Ovary (tissue), 9 donors: ENCODE data around the gene SPACA4. TPM values are rescaled to one million over a fixed set of nuclear protein-coding genes. Genes with fewer than 3 reads are reported as not detected.

Source experiments
- DNase-seq, 5 donors: peaks; one replicate each; pipeline ENCODE4 v3.0.0-alpha.2; 2019 to 2020
- H3K27ac ChIP-seq, 2 donors: fragments of 200-600 bp; one replicate each; pipeline versions ENCODE4 v1.5.1 to v1.8.0; 2019 to 2022
- H3K27me3 ChIP-seq: fragments of 200-600 bp; one replicate; pipeline ENCODE4 v1.8.0; 2022
- H3K36me3 ChIP-seq: fragments of 200-600 bp; sonication (generic); one replicate; pipeline ENCODE4 v1.5.1; 2019
- H3K4me1 ChIP-seq: one replicate; pipeline ENCODE4 v1.8.1; 2013; ENCODE audit warnings: mild to moderate bottlenecking, moderate library complexity; ENCODE audit not compliant: insufficient read depth
- H3K4me3 ChIP-seq: fragments of 200-600 bp; sonication (generic); one replicate; pipeline ENCODE4 v1.5.1; 2017
- H3K9me3 ChIP-seq, 2 donors: fragments of 200-600 bp in 1 of 2; sonication (generic) in 1 of 2; one replicate each; pipeline versions ENCODE4 v1.5.1 to v1.8.1; 2013 to 2019; ENCODE audit warnings: mild to moderate bottlenecking in 1 of 2, moderate library complexity in 1 of 2
- EP300 ChIP-seq: sonication (generic); formaldehyde crosslinking; IDR thresholded peaks from one replicate; pipeline ENCODE4 v1.6.1; 2017; ENCODE audit warnings: antibody characterized with exemption
- POLR2A ChIP-seq: fragments of 450-650 bp; IDR thresholded peaks from one replicate; pipeline ENCODE4 v1.6.1; 2017; ENCODE audit warnings: antibody characterized with exemption, mild to moderate bottlenecking, moderate library complexity
- WGBS, 3 donors: extraction: QIAGEN DNeasy Blood & Tissue Kit in 1 of 3; methylation state at CpG; one replicate each; pipeline versions ENCODE4 v1.1.5 to v1.1.7; 2013 to 2017; 5-methylcytosine and 5-hydroxymethylcytosine counted together
- intact Hi-C, 4 donors: fragments of 100-400 bp; cut with DNase I; formaldehyde crosslinking; loops; one replicate each; pipeline versions ENCODE4 v1.11.0 to v1.15.1; 2022 to 2023
- polyA plus RNA-seq, 2 donors: library from polyadenylated mRNA; stranded (reverse); fragments of 200-250 nt in 1 of 2; fragments of 350-450 nt in 1 of 2; fragmentation: Illumina TruSeq in 1 of 2; extraction: RNeasy Lipid Tissue Mini Kit (QIAGEN cat#74804) in 1 of 2; gene quantifications; one replicate each; pipeline ENCODE4 v1.2.3, GENCODE V29; 2013 to 2014
- total RNA-seq, 7 donors: library from RNA; depleted of rRNA in 2 of 7; stranded (reverse); fragments of >200 nt in 2 of 7; fragmentation: NEBNext Ultra II Directional in 3 of 7; extraction: Animal tissue kit (Norgen Biotek cat#: 25700) in 3 of 7; gene quantifications; one replicate each; pipeline versions ENCODE4 v1.1.0 to v1.2.4, GENCODE V29; 2016 to 2023
- TF ChIP-seq, protein P1 (sequence below), 3 donors: fragments of 450-650 bp in 2 of 3; fragments of 200-600 bp in 1 of 3; IDR thresholded peaks; one replicate each; pipeline versions ENCODE4 v1.5.1 to v1.8.0; 2016 to 2022; ENCODE audit warnings: antibody characterized with exemption in 3 of 3, mild to moderate bottlenecking in 1 of 3
- donor health status: DM: no; HTN: no; CAD: no; lungs with moderate emphysema.
- donor health status: DM: no; HTN: no; CAD: no.
- donor health status: Bipolar disorder and iron deficiency.
- donor health status: DM: yes; HTN: yes; CAD: no.
- donor health status: DM: no; HTN: no; CAD: no.
- donor health status: DM: yes; HTN: yes; CAD: no.

Gene SPACA4
- total and polyA plus RNA-seq, 9 donors: not detected

DNA sequence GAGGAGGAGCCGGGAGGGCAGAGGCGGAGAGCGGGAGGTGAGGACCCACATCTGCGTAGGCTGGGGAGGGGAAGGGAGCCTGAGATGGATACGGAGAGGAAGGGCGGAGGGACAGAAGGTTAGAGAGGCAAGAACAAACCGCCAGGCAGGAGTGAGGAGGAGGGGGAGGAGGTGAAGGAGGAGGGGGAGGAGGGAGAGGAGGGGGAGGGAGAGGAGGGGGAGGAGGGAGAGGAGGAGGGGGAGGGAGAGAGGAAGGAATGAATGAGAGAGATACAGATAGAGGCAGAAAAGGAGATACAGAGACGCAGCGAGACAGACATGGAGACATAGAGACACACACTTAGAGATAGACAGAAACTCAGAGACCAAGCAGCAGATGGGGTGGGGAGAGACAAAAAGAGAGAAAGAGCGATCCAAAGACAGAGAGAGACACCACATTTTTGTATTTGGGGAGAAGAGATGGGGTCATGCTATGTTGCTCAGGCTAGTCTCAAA lies 40.2 kb downstream of the SPACA4 start:
- peak overlapping the region; percentile 56 for H3K4me3 ChIP-seq
- TF ChIP-seq, protein P1, sequence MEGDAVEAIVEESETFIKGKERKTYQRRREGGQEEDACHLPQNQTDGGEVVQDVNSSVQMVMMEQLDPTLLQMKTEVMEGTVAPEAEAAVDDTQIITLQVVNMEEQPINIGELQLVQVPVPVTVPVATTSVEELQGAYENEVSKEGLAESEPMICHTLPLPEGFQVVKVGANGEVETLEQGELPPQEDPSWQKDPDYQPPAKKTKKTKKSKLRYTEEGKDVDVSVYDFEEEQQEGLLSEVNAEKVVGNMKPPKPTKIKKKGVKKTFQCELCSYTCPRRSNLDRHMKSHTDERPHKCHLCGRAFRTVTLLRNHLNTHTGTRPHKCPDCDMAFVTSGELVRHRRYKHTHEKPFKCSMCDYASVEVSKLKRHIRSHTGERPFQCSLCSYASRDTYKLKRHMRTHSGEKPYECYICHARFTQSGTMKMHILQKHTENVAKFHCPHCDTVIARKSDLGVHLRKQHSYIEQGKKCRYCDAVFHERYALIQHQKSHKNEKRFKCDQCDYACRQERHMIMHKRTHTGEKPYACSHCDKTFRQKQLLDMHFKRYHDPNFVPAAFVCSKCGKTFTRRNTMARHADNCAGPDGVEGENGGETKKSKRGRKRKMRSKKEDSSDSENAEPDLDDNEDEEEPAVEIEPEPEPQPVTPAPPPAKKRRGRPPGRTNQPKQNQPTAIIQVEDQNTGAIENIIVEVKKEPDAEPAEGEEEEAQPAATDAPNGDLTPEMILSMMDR (IDR thresholded peaks at IDR 0.05): no peak
- TF ChIP-seq POLR2A: no peak
- TF ChIP-seq EP300: no peak

DNA sequence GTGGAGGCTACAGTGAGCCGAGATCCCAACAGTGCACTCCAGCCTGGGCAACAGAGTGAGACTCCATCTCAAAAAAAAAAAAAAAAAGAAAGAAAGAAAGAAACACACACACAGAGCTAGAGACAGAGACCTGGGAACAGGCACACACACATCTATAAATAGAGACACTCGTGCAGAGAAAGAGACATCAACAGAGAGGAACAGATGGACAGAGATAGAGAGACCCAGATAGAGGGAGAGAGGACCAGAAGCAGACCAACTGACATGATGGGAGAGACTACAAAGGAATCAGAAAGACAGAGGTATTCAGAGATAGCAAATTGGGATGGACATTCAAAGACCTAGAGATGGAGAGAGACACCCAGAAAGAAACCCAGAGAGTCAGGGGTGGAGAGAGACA lies 41.6 kb downstream of the SPACA4 start:
- H3K4me3 ChIP-seq: no peak overlapping the region
- no peak overlapping the region for H3K27ac ChIP-seq
- TF ChIP-seq EP300: no peak
- no peak for TF ChIP-seq POLR2A
- intact Hi-C loops: loop anchor here in 2 of 4 donors (5.0 to 10.0 kb wide), 3 partner anchors 67 to 319 kb away; partner anchors contain the start of genes FTL (in 1 of the 2) and MAMSTR (in 1 of the 2)
- no peaks in the 10 kb centered on the region for H3K36me3 ChIP-seq
- no peak for DNase-seq
- H3K9me3 ChIP-seq: no peaks in the 10 kb centered on the region
- H3K4me1 ChIP-seq: peaks cover 4% of the 10 kb centered on the region
- no peaks in the 10 kb centered on the region for H3K27me3 ChIP-seq
- WGBS, 3 donors: 57 to 70% (median 69%) methylated on average over 2 of the region's 2 CpGs

More for the DNA sequence above, 40.2 kb downstream of the SPACA4 start:
- 6 to 10% (median 7%) methylated on average over 7 to 10 of the region's 10 CpGs for WGBS, 3 donors
- H3K9me3 ChIP-seq: no peaks in the 10 kb centered on the region
- no peaks in the 10 kb centered on the region for H3K36me3 ChIP-seq
- no peaks in the 10 kb centered on the region for H3K27me3 ChIP-seq
- no peak for DNase-seq
- intact Hi-C loops: loop anchor here in 2 of 4 donors (5.0 to 10.0 kb wide), 3 partner anchors 68 to 321 kb away; partner anchors contain the start of genes FTL (in 1 of the 2) and MAMSTR (in 1 of the 2)
- peaks cover 4% of the 10 kb centered on the region for H3K4me1 ChIP-seq
- H3K27ac ChIP-seq: peak overlapping the region; percentile 92 to 97

DNA sequence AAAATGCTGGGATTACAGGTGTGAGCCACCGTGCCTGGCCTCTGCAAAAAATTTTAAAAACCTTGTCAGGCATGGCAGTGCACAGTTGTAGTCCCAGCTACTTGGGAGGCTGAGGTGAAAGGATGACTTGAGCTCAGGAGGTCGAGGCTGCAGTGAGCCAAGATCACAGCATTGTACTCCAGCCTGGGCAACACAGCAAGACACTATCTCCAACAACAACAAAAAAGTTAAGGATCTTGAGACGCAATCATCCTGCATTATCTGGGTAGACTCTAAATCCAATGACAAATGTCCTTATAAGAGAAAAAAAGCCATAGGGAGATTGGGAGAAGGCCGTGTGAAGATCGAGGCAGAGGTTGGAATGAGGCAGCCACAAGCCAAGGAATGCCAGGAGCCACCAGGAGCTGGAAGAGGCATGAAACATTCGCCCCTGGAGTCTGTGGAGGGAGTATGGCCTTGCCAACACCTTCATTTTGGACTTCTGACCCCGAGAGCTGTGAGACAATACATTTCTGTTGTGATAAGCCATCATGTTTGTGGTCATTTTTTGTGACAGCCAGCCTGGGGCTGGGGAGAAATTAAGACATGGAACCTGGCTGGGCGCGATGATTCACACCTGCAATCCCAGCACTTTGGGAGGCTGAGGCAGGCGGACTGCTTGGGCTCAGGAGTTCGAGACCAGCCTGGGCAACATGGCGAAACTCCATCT lies 44.6 kb downstream of the SPACA4 start:
- intact Hi-C loops: no loop called here
- no peak overlapping the region for H3K27ac ChIP-seq
- no peak for DNase-seq
- H3K4me3 ChIP-seq: no peak overlapping the region
- no peaks in the 10 kb centered on the region for H3K36me3 ChIP-seq
- TF ChIP-seq, protein P1 (IDR thresholded peaks at IDR 0.05): no peak
- TF ChIP-seq POLR2A (no peak), EP300 (no peak)
- H3K4me1 ChIP-seq: peaks cover 2% of the 10 kb centered on the region
- H3K27me3 ChIP-seq: no peaks in the 10 kb centered on the region
- H3K9me3 ChIP-seq: no peaks in the 10 kb centered on the region
- 90 to 92% (median 91%) methylated on average over 12 of the region's 12 CpGs for WGBS, 3 donors

DNA sequence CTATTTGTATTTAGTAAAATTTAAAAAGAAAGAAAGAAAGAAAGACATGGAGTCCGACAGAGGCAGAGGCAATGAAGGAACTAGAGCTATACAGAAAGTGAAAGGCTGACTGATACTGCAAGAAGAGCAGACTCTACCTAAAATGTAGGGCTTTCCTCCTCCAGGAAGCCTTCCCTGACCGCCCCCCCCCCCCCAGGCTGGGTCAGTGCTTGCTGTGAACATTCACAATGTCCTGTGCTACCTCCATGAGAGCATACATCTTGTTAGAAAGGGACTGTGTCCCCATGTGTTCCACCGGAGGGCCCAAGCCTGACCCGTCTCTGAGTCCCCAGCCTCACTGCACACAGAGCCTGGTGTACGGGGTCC lies 45.1 kb downstream of the SPACA4 start:
- no peak for TF ChIP-seq EP300
- TF ChIP-seq POLR2A: no peak
- TF ChIP-seq, protein P1 (IDR thresholded peaks at IDR 0.05): no peak
- H3K36me3 ChIP-seq: no peaks in the 10 kb centered on the region
- intact Hi-C loops: no loop called here

More for the DNA sequence above, 45.1 kb downstream of the SPACA4 start:
- H3K9me3 ChIP-seq: no peaks in the 10 kb centered on the region
- no peak for DNase-seq
- H3K27ac ChIP-seq: no peak overlapping the region
- H3K4me1 ChIP-seq: peaks cover 2% of the 10 kb centered on the region
- H3K27me3 ChIP-seq: no peaks in the 10 kb centered on the region
- WGBS, 3 donors: 70 to 86% (median 85%) methylated on average over 5 of the region's 5 CpGs
- no peak overlapping the region for H3K4me3 ChIP-seq
